AG09319 (cell line): Measurements from ENCODE around the gene LPCAT2.

Experiments
- DNase-seq: peaks from one replicate; pipeline ENCODE4 v3.0.0-alpha.2; 2010; ENCODE audit warnings: low read depth; ENCODE audit errors: extremely low read depth
- CTCF ChIP-seq: IDR thresholded peaks from 2 replicates; pipeline ENCODE4 v1.5.1; 2011; ENCODE audit warnings: low read depth, mild to moderate bottlenecking, inconsistent platforms, low read length, moderate library complexity

LPCAT2 gene

GRCh38 chr16:55505333-55506015 lies 3.4 kb upstream of the LPCAT2 start:
- no peak for TF ChIP-seq CTCF
- no peak for DNase-seq

- TF ChIP-seq CTCF: no peak
- no peak for DNase-seq
Observed at GRCh38 chr16:55506083-55506482, 2.8 kb upstream of the LPCAT2 start.

GRCh38 chr16:55506708-55507107 lies 2.2 kb upstream of the LPCAT2 start:
- no peak for TF ChIP-seq CTCF

GRCh38 chr16:55508271-55508921 lies 476 bp upstream of the LPCAT2 start:
- no peak for TF ChIP-seq CTCF
- DNase-seq: no peak

More at GRCh38 chr16:55506708-55507107, 2.2 kb upstream of the LPCAT2 start:
- DNase-seq: no peak

- no peak for TF ChIP-seq CTCF
- no peak for DNase-seq
Observed at GRCh38 chr16:55510185-55510805, 1.4 kb downstream of the LPCAT2 start.

- TF ChIP-seq CTCF: no peak
- DNase-seq: no peak
Observed at GRCh38 chr16:55512941-55513340, 4.1 kb downstream of the LPCAT2 start.

- no peak for DNase-seq
- no peak for TF ChIP-seq CTCF
Observed at GRCh38 chr16:55513616-55514015, 4.7 kb downstream of the LPCAT2 start.
